GM19238 (cell line): ENCODE results near the gene SPRYD3.
"Not testable (repeated sequence)": the region's sequence is repeated elsewhere in the genome, so short reads cannot be mapped to it uniquely, and the experiment has no call there.

Experiments used
- DNase-seq: peaks from one replicate; pipeline ENCODE4 v3.0.0; 2011; ENCODE audit warnings: low spot score; ENCODE audit not compliant: insufficient read length

SPRYD3 gene

GRCh38 chr12:53102883-53103807 lies 24.0 kb upstream of the SPRYD3 start, which contains the start of gene SOAT2:
TSS of gene SOAT2 (plus strand) at chr12:53103486. CDS start at chr12:53103578, 92 bp downstream.
- DNase-seq: no peak

- no peak for DNase-seq
These were observed 23.0 kb upstream of the SPRYD3 start for GRCh38 chr12:53101931-53102781.

GRCh38 chr12:53101266-53101665 lies 22.1 kb upstream of the SPRYD3 start:
- DNase-seq: no peak

GRCh38 chr12:53100466-53101151 lies 21.4 kb upstream of the SPRYD3 start:
- no peak for DNase-seq

- peak; percentile 81 for DNase-seq
These were observed 20.1 kb upstream of the SPRYD3 start for GRCh38 chr12:53099071-53099882.

GRCh38 chr12:53098354-53098981 lies 19.3 kb upstream of the SPRYD3 start:
- DNase-seq: no peak

- DNase-seq: no peak
These were observed 18.6 kb upstream of the SPRYD3 start, which contains the start of gene IGFBP6 for GRCh38 chr12:53097564-53098353. TSS of gene IGFBP6 (plus strand) at chr12:53097667. CDS start at chr12:53097718, 51 bp downstream.

- no peak for DNase-seq
These were observed 18.0 kb upstream of the SPRYD3 start for GRCh38 chr12:53097207-53097563.

- DNase-seq: no peak
These were observed 17.6 kb upstream of the SPRYD3 start for GRCh38 chr12:53096759-53097158.

- DNase-seq: no peak
These were observed 17.0 kb upstream of the SPRYD3 start for GRCh38 chr12:53096089-53096741.

GRCh38 chr12:53095596-53095895 lies 16.4 kb upstream of the SPRYD3 start:
- DNase-seq: not testable (repeated sequence)

- not testable (repeated sequence) for DNase-seq
These were observed 15.8 kb upstream of the SPRYD3 start for GRCh38 chr12:53094796-53095595.

GRCh38 chr12:53094394-53094787 lies 15.2 kb upstream of the SPRYD3 start:
- DNase-seq: no peak

GRCh38 chr12:53093777-53094393 lies 14.7 kb upstream of the SPRYD3 start:
- no peak for DNase-seq

- DNase-seq: no peak
These were observed 12.6 kb upstream of the SPRYD3 start for GRCh38 chr12:53091756-53092155.

- no peak for DNase-seq
These were observed 11.4 kb upstream of the SPRYD3 start for GRCh38 chr12:53090554-53090953.

- no peak for DNase-seq
These were observed 10.9 kb upstream of the SPRYD3 start for GRCh38 chr12:53090105-53090504.

GRCh38 chr12:53086361-53086760 lies 7.2 kb upstream of the SPRYD3 start:
- no peak for DNase-seq
